Measurements from ENCODE around the gene ZNF653. TPM values are rescaled to one million over a fixed set of nuclear protein-coding genes. Genes with fewer than 3 reads are reported as not detected.

The ZNF653 gene
- polyA plus RNA-seq, 2 donors: 6.2 to 9.2 TPM

DNA sequence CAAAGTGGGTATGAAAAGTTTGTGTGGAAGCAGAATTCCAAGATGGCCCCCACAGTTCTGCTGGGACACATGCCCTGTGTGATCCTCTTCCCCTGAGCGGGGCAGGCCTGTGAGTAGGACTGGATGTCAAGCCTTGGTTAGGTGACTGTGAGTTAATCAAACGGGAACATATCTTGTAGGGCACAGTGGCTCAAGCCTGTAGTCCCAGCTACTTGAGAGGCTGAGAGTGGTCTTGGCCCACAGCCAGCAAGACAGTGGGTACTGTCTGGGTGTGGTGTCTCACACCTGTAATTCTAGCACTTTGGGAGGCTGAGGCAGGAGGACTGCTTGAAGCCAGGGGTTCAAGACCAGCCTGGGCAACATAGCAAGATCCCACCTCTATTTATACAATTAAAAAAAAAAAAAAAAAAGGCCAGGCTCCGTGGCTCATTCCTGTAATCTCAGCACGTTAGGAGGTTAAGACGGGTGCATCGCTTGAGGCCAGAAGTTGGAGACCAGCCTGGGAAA, 6.4 kb downstream of the ZNF653 start:
- no peak overlapping the region for H3K4me3 ChIP-seq (ENCODE audit: low read depth in 1 of 2, low read length in 2 of 2)
- H3K27me3 ChIP-seq (ENCODE audit: control insufficient read depth in 1 of 2, insufficient read depth in 2 of 2, low read length in 2 of 2): no peaks in the 10 kb centered on the region
- 92 to 93% methylated on average over 6 of the region's 6 CpGs for WGBS, 2 donors
- H3K4me1 ChIP-seq (ENCODE audit: control insufficient read depth in 2 of 2, insufficient read depth in 2 of 2, low read length in 1 of 2): peaks cover 0 to 2% of the 10 kb centered on the region in 2 donors
- no peaks in the 10 kb centered on the region for H3K9me3 ChIP-seq (ENCODE audit: control insufficient read depth in 2 of 2, insufficient read depth in 1 of 2, low read depth in 1 of 2, low read length in 1 of 2)
- H3K36me3 ChIP-seq (ENCODE audit: control insufficient read depth in 2 of 2, insufficient read depth in 2 of 2, low read length in 1 of 2): peaks cover 0 to 20% of the 10 kb centered on the region in 2 donors
- no peak overlapping the region for H3K27ac ChIP-seq (ENCODE audit: low read depth in 2 of 2, low read length in 1 of 2)

DNA sequence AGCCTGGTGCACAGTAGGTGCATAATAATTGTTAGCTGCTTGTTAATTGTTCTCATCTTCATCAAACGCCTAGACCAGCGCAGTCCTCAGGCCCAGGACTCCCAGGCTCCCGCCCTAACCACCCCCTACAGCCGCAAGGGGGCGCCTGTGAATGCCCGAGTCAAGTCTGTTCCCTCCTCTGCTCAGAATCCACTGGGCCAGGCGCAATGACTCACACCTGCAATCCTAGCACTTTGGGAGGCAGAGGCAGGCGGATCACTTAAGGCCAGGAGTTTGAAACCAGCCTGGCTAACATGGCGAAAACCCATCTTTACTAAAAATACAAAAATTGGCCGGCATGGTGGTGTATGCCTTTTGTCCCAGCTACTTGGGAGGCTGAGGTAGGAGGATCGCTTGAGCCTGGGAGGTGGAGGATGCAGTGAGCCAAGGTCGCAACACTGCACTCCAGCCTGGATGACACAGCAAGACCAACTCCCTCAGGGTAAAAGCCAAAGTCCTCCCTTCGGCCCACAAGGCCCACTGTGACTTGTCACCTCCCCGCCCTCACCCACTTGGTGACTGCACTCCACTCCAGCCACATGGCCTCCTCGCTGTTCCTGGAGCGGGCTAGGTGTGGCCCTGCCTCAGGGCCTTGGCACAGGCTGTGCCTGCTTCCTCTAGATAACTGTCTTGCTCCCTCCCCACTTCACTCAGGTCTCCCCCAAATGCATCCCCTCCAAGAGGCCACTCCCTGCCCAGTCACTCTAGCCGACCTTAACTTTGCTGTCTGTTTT, 9.1 kb downstream of the ZNF653 start:
- Histone ChIP-seq H3K36me3 (ENCODE audit: control insufficient read depth in 2 of 2, insufficient read depth in 2 of 2, low read length in 1 of 2) (peaks cover 0 to 24% of the 10 kb centered on the region in 2 donors), H3K27ac (ENCODE audit: low read depth in 2 of 2, low read length in 1 of 2) (no peak overlapping the region), H3K4me3 (ENCODE audit: low read depth in 1 of 2, low read length in 2 of 2) (no peak overlapping the region), H3K9me3 (ENCODE audit: control insufficient read depth in 2 of 2, insufficient read depth in 1 of 2, low read depth in 1 of 2, low read length in 1 of 2) (no peaks in the 10 kb centered on the region), H3K27me3 (ENCODE audit: control insufficient read depth in 1 of 2, insufficient read depth in 2 of 2, low read length in 2 of 2) (no peaks in the 10 kb centered on the region), H3K4me1 (ENCODE audit: control insufficient read depth in 2 of 2, insufficient read depth in 2 of 2, low read length in 1 of 2) (peaks cover 0 to 2% of the 10 kb centered on the region in 2 donors)
- WGBS, 2 donors: 66 to 68% methylated on average over 17 of the region's 17 CpGs

DNA sequence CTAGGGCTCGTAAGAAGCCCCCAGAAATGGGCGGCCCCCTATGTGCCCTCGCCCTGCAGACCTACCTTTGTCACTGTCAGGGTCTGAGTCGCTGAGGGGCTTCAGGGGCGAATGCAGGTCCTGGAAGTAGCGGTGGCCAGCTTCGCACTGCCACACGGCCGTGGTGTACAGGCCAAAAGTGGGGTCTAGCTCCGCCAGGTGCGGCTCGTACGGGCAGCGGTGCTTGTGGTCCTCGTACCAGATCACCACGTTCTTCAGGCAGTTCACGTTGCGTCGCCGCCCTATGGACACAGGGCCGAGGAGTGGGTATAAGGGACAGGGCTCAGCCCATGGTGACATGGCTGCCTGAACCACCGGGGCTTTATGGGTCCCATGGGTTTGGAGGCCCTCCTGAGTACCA, 9.8 kb downstream of the ZNF653 start:
- 96% methylated on average over 22 of the region's 22 CpGs for WGBS, 2 donors
- no peak overlapping the region for H3K27ac ChIP-seq (ENCODE audit: low read depth in 2 of 2, low read length in 1 of 2)
- H3K9me3 ChIP-seq (ENCODE audit: control insufficient read depth in 2 of 2, insufficient read depth in 1 of 2, low read depth in 1 of 2, low read length in 1 of 2): no peaks in the 10 kb centered on the region
- no peaks in the 10 kb centered on the region for H3K27me3 ChIP-seq (ENCODE audit: control insufficient read depth in 1 of 2, insufficient read depth in 2 of 2, low read length in 2 of 2)
- peaks cover 0 to 25% of the 10 kb centered on the region in 2 donors for H3K36me3 ChIP-seq (ENCODE audit: control insufficient read depth in 2 of 2, insufficient read depth in 2 of 2, low read length in 1 of 2)
- peaks cover 0 to 2% of the 10 kb centered on the region in 2 donors for H3K4me1 ChIP-seq (ENCODE audit: control insufficient read depth in 2 of 2, insufficient read depth in 2 of 2, low read length in 1 of 2)
- no peak overlapping the region for H3K4me3 ChIP-seq (ENCODE audit: low read depth in 1 of 2, low read length in 2 of 2)

DNA sequence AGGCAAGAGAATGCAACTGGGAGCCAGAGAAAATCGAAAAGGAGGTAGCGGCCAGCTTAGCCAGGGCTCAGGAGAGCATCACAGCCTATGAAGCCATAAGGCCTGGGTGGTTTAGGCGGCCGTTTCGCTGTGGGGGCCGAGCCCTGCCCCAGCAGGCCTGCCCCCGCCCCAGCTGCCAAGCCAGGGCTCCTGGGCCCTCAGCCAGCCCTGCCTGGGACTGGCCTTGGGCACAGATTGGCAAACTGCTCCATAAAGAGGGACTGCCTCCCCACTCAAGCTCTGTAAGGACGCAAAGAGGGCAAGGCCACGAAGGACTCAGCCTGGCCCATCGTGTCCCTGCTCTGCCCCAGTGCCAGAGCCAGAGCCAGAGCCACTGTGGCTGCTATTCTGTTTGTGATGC, 10.2 kb downstream of the ZNF653 start:
- no peaks in the 10 kb centered on the region for H3K9me3 ChIP-seq (ENCODE audit: control insufficient read depth in 2 of 2, insufficient read depth in 1 of 2, low read depth in 1 of 2, low read length in 1 of 2)
- 82 to 86% methylated on average over 10 of the region's 10 CpGs for WGBS, 2 donors
- peaks cover 0 to 27% of the 10 kb centered on the region in 2 donors for H3K36me3 ChIP-seq (ENCODE audit: control insufficient read depth in 2 of 2, insufficient read depth in 2 of 2, low read length in 1 of 2)
- peaks cover 0 to 2% of the 10 kb centered on the region in 2 donors for H3K4me1 ChIP-seq (ENCODE audit: control insufficient read depth in 2 of 2, insufficient read depth in 2 of 2, low read length in 1 of 2)
- H3K27ac ChIP-seq (ENCODE audit: low read depth in 2 of 2, low read length in 1 of 2): no peak overlapping the region
- no peaks in the 10 kb centered on the region for H3K27me3 ChIP-seq (ENCODE audit: control insufficient read depth in 1 of 2, insufficient read depth in 2 of 2, low read length in 2 of 2)
- H3K4me3 ChIP-seq (ENCODE audit: low read depth in 1 of 2, low read length in 2 of 2): no peak overlapping the region

DNA sequence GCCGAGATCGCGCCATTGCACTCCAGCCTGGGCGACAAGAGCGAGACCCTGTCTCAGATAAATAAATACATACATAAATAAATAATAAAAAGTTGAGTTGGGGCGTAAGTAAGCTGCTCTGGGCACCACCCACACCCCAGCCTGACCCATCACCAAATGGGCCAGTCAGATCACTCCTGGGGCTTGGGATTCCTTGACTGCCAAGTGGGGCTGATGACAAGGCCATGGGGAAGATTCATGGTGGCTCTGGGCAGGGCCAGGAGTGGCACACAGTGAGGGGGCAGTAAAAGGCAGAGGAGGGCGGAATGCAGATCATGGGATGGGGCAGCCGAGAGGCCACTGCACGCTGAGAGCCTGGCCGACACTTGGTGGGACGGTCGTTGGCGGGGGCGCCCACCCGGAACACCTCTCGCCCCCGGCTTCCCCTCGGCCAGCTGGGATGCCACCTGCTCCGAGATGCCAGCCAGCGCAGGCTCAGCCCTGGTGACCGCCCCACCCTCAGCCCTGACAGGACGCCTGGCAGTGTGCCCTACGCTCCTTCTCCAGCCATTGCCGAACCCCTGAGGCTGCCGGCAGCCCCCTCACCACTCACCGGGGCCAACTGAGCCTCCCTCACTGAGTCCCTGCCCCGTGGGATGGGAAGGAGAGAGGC, 10.9 kb downstream of the ZNF653 start:
- peaks cover 0 to 27% of the 10 kb centered on the region in 2 donors for H3K36me3 ChIP-seq (ENCODE audit: control insufficient read depth in 2 of 2, insufficient read depth in 2 of 2, low read length in 1 of 2)
- WGBS, 2 donors: 94 to 96% methylated on average over 27 of the region's 27 CpGs

DNA sequence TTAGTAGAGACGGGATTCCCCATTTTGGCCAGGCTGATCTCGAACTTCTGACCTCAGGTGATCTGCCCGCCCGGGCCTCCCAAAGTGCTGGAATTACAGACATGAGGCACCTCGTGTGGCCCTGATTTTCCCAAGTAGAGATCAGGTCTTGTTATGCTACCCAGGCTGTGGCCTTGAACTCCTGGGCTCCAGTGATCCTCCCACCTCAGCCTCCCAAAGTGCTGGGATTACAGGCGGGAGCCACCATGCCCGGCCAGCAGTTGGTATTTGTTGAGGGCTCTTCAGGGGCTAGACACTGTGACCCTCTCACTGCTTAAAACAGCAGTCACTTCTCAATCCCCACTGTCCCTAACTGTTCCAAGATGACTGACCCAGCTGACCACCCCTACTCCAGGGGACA, 16.3 kb downstream of the ZNF653 start:
- Histone ChIP-seq H3K27me3 (ENCODE audit: control insufficient read depth in 1 of 2, insufficient read depth in 2 of 2, low read length in 2 of 2) (no peaks in the 10 kb centered on the region), H3K27ac (ENCODE audit: low read depth in 2 of 2, low read length in 1 of 2) (no peak overlapping the region), H3K36me3 (ENCODE audit: control insufficient read depth in 2 of 2, insufficient read depth in 2 of 2, low read length in 1 of 2) (peaks cover 0 to 21% of the 10 kb centered on the region in 2 donors), H3K4me3 (ENCODE audit: low read depth in 1 of 2, low read length in 2 of 2) (no peak overlapping the region), H3K9me3 (ENCODE audit: control insufficient read depth in 2 of 2, insufficient read depth in 1 of 2, low read depth in 1 of 2, low read length in 1 of 2) (no peaks in the 10 kb centered on the region), H3K4me1 (ENCODE audit: control insufficient read depth in 2 of 2, insufficient read depth in 2 of 2, low read length in 1 of 2) (no peaks in the 10 kb centered on the region)
- WGBS, 2 donors: 93 to 95% methylated on average over 7 of the region's 7 CpGs

More for the DNA sequence above, 10.9 kb downstream of the ZNF653 start:
- H3K27ac ChIP-seq (ENCODE audit: low read depth in 2 of 2, low read length in 1 of 2): no peak overlapping the region
- peaks cover 0 to 2% of the 10 kb centered on the region in 2 donors for H3K4me1 ChIP-seq (ENCODE audit: control insufficient read depth in 2 of 2, insufficient read depth in 2 of 2, low read length in 1 of 2)
- no peak overlapping the region for H3K4me3 ChIP-seq (ENCODE audit: low read depth in 1 of 2, low read length in 2 of 2)
- no peaks in the 10 kb centered on the region for H3K9me3 ChIP-seq (ENCODE audit: control insufficient read depth in 2 of 2, insufficient read depth in 1 of 2, low read depth in 1 of 2, low read length in 1 of 2)
- H3K27me3 ChIP-seq (ENCODE audit: control insufficient read depth in 1 of 2, insufficient read depth in 2 of 2, low read length in 2 of 2): no peaks in the 10 kb centered on the region

DNA sequence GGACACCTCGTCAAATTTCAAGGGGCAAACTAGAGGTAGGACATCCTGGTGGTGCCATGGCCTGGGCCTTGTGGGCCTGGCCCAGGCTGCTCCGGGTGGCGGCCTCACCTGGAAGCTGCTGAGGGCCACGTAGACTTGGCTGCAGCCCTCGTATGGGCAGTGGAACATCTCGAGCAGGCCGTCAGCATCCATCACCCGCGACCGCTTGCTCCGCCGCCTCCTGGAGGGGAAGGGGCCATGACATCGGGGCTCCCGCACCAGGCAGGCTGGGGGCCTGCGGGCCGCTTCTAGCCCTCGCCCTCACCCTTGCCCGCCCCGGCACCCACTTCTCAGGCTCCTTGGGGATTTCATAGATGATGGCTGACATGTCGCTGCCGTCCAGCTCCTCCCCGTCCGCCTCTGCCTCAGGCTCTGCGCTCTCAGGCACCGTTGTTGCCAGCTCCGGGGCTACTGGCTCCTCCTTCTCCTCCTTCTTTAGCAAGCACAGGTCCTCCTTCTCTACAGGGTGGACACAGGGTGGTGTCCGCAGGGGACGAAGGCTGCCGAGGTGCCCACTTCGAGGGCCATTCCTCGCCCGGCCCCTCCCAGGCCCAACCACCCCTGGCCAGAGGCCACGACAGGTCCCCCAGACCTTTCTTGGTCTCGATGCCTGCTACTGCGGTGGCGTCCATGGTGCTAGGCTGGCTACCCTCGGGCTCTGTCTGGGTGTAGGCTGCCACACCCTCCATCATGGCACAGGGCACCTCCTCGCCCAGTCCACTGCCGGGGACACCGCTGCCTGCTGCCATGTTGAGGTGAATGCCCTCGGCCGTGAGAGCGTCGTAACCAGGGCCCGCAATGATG, 18.8 kb downstream of the ZNF653 start:
- Histone ChIP-seq H3K36me3 (ENCODE audit: control insufficient read depth in 2 of 2, insufficient read depth in 2 of 2, low read length in 1 of 2) (peaks cover 0 to 21% of the 10 kb centered on the region in 2 donors), H3K27me3 (ENCODE audit: control insufficient read depth in 1 of 2, insufficient read depth in 2 of 2, low read length in 2 of 2) (peaks cover 0 to under 1% of the 10 kb centered on the region in 2 donors), H3K9me3 (ENCODE audit: control insufficient read depth in 2 of 2, insufficient read depth in 1 of 2, low read depth in 1 of 2, low read length in 1 of 2) (peaks cover 0 to under 1% of the 10 kb centered on the region in 2 donors), H3K4me1 (ENCODE audit: control insufficient read depth in 2 of 2, insufficient read depth in 2 of 2, low read length in 1 of 2) (peaks cover 0 to 5% of the 10 kb centered on the region in 2 donors), H3K4me3 (ENCODE audit: low read depth in 1 of 2, low read length in 2 of 2) (no peak overlapping the region), H3K27ac (ENCODE audit: low read depth in 2 of 2, low read length in 1 of 2) (no peak overlapping the region)
- 88 to 89% methylated on average over 41 to 45 of the region's 45 CpGs for WGBS, 2 donors

DNA sequence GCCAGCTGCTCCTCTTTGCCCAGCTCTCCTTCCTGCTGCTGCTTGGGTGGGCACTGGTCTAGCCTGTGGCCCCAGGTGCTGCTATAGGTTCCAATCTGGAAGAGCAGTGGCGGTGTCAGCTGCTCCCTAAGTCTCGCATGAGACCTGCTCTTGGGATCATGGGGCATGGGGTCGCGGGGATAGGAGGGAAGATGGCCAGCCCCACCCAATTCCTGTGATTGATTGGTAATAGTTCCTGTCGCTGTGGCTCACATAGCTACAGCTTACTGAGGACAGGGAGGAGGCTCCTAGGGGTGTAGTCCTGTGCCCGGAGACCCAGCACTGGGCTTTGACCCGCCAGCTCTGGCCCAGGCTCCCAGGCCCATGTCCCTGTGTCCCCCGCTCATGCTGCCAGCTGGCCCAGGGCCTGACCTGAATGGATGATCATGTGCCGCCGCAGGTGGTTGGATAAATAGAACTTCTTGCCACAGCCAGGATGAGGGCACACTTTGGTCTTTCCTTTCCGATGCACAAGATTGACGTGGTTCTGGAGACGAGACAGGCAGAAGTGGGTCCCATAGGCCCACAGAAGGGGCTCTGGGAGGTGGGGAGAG, 20.3 kb downstream of the ZNF653 start:
- Histone ChIP-seq H3K4me1 (ENCODE audit: control insufficient read depth in 2 of 2, insufficient read depth in 2 of 2, low read length in 1 of 2) (peaks cover 2 to 7% of the 10 kb centered on the region in 2 donors), H3K27ac (ENCODE audit: low read depth in 2 of 2, low read length in 1 of 2) (no peak overlapping the region), H3K9me3 (ENCODE audit: control insufficient read depth in 2 of 2, insufficient read depth in 1 of 2, low read depth in 1 of 2, low read length in 1 of 2) (peaks cover 0 to 3% of the 10 kb centered on the region in 2 donors), H3K27me3 (ENCODE audit: control insufficient read depth in 1 of 2, insufficient read depth in 2 of 2, low read length in 2 of 2) (peaks cover 0 to 6% of the 10 kb centered on the region in 2 donors), H3K36me3 (ENCODE audit: control insufficient read depth in 2 of 2, insufficient read depth in 2 of 2, low read length in 1 of 2) (peaks cover 0 to 17% of the 10 kb centered on the region in 2 donors), H3K4me3 (ENCODE audit: low read depth in 1 of 2, low read length in 2 of 2) (no peak overlapping the region)
- WGBS, 2 donors: 87 to 89% methylated on average over 13 of the region's 13 CpGs

Measured in esophagus (tissue), 2 donors.